TTC549 (cell line): ENCODE results near the gene BRINP2.

ENCODE experiments used
- FAIRE-seq: peaks from 2 replicates; lab custom pipeline; 2012; peaks lifted over from hg19 to GRCh38; lab: Jason Lieb, UNC

BRINP2 gene, protein sequence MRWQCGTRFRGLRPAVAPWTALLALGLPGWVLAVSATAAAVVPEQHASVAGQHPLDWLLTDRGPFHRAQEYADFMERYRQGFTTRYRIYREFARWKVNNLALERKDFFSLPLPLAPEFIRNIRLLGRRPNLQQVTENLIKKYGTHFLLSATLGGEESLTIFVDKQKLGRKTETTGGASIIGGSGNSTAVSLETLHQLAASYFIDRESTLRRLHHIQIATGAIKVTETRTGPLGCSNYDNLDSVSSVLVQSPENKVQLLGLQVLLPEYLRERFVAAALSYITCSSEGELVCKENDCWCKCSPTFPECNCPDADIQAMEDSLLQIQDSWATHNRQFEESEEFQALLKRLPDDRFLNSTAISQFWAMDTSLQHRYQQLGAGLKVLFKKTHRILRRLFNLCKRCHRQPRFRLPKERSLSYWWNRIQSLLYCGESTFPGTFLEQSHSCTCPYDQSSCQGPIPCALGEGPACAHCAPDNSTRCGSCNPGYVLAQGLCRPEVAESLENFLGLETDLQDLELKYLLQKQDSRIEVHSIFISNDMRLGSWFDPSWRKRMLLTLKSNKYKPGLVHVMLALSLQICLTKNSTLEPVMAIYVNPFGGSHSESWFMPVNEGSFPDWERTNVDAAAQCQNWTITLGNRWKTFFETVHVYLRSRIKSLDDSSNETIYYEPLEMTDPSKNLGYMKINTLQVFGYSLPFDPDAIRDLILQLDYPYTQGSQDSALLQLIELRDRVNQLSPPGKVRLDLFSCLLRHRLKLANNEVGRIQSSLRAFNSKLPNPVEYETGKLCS

DNA sequence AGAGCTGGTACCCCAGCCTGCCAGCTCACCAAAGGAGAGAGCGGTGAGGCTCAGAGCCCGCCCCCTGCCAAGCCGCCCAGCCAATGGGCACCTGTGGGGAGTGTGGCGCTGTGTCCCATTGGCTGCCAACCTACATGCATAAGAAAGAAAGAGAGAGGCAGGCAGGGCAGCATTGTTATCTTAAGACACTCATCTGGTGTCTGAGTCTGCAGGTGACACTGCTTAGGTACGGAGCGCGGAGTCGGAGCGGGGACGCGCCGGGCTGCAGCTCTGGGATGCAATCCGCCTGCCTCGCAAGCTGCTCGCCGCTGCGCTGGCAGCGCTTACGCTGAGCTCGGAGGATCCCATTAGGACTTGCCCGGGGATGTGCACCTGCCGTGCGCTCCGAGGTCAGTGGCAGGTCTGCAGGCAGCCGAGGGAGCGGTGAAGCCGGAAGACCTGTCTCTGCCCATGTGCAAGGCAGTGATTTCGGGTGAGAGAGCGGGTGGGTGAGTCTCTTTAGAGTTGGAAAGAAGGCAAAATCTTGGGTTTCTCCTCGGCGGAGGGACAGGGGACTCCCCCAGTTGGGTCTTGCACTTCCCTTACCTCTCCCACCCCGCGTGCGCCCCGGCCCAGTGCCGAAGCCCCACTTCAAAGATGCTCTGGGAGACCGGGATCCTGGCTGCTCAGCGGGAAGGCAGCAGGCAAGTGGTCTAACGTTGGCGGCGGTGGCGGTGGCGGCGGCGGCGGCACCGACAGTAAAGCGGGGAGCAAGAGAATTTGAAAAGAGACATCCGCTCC lies at the start of gene BRINP2:
Gene BRINP2 (plus strand): TSS at position 203 of the 780 bp plus-strand sequence. CDS start 58,919 bp downstream, outside the sequence.
- no peak for FAIRE-seq

- no peak for FAIRE-seq
These were observed 48.1 kb upstream of the BRINP2 start for GRCh38 chr1:177122461-177123251.

- FAIRE-seq, result no peak
These were observed 46.0 kb upstream of the BRINP2 start for GRCh38 chr1:177124577-177125278.

GRCh38 chr1:177126267-177126666 lies 44.5 kb upstream of the BRINP2 start:
- FAIRE-seq, result no peak

DNA sequence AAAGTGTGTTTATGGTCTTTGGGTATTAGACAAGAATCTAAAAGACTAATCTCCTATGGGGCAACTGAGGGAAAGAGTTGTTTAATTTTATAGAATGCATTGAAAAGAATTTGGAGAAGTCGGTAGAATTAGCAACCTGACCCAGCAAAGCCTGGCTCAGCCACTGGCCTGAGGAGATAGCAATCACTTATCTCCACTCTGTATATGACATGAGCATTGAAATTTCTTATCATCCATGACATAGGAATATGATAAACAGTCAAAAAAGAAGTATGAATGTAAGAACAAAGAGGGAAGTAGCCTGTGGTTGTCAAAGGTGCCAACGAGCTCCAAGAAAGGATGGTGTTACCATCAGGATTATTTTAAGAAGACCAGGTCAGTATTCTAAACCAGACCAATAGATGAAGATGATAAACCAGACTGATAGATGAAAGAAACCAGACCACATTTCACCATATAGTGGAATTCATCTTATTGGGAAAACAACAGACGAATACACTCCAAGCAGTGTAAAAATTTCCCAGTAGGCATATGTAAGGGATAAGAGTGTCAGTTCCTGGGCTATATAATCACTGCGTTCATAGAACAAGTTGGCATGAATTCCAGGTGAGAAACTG lies 42.0 kb upstream of the BRINP2 start:
- FAIRE-seq, result no peak

GRCh38 chr1:177130451-177130945 lies 40.3 kb upstream of the BRINP2 start:
- no peak for FAIRE-seq

GRCh38 chr1:177131723-177132122 lies 39.0 kb upstream of the BRINP2 start:
- FAIRE-seq, result no peak

- FAIRE-seq, result no peak
These were observed 38.6 kb upstream of the BRINP2 start for GRCh38 chr1:177132141-177132540.

GRCh38 chr1:177133977-177134538 lies 36.7 kb upstream of the BRINP2 start:
- no peak for FAIRE-seq

GRCh38 chr1:177135250-177135649 lies 35.5 kb upstream of the BRINP2 start:
- no peak for FAIRE-seq

GRCh38 chr1:177137814-177138213 lies 32.9 kb upstream of the BRINP2 start:
- FAIRE-seq, result no peak

- FAIRE-seq, result no peak
These were observed 32.4 kb upstream of the BRINP2 start for GRCh38 chr1:177138347-177138746.

GRCh38 chr1:177142010-177142409 lies 28.7 kb upstream of the BRINP2 start:
- no peak for FAIRE-seq

GRCh38 chr1:177142791-177143271 lies 27.9 kb upstream of the BRINP2 start:
- no peak for FAIRE-seq

GRCh38 chr1:177145106-177146070 lies 25.4 kb upstream of the BRINP2 start:
- no peak for FAIRE-seq

- FAIRE-seq, result no peak
These were observed 24.3 kb upstream of the BRINP2 start for GRCh38 chr1:177146499-177146898.

GRCh38 chr1:177162243-177162642 lies 8.5 kb upstream of the BRINP2 start:
- FAIRE-seq, result no peak

GRCh38 chr1:177163844-177164379 lies 6.8 kb upstream of the BRINP2 start:
- FAIRE-seq, result no peak
